GM23248 (cell line): ENCODE data around the gene SLC2A3.

Experiments used
- EZH2 ChIP-seq: fragments of 200-600 bp; sonication (generic); IDR thresholded peaks from 2 replicates; pipeline ENCODE4 v1.6.1; 2018; ENCODE audit warnings: antibody characterized with exemption, mild to moderate bottlenecking; ENCODE audit not compliant: insufficient read depth, poor library complexity, severe bottlenecking
- EZH2phosphoT487 ChIP-seq: fragments of 200-600 bp; sonication (generic); IDR thresholded peaks from 2 replicates; pipeline ENCODE4 v1.6.1; 2018; ENCODE audit warnings: antibody characterized with exemption, moderate library complexity, mild to moderate bottlenecking, low read depth; ENCODE audit not compliant: insufficient read depth

- TF ChIP-seq EZH2phosphoT487 (no peak), EZH2 (no peak)
Measured at GRCh38 chr12:7872566-7873319, 63.2 kb downstream of the SLC2A3 start, which contains the start of gene SLC2A14.
